RWPE2 (cell line): Measurements from ENCODE around the gene PSMA3.

Experiments used
- ATAC-seq: fragments of 200-7000 bp; cut with Tn5 transposase; 3 replicates; pipeline ENCODE4 v1.9.1; 2021; ENCODE audit warnings: low read depth
- DNase-seq: peaks from one replicate; pipeline ENCODE4 v3.0.0-alpha.2; 2020; ENCODE audit warnings: low spot score
- H3K27ac ChIP-seq: fragments of 450-650 bp; 2 replicates; pipeline ENCODE4 v1.5.1; 2017; ENCODE audit warnings: mild to moderate bottlenecking; ENCODE audit not compliant: poor library complexity, severe bottlenecking
- H3K27me3 ChIP-seq: fragments of 250-450 bp; sonication (Bioruptor Pico); 2 replicates; pipeline ENCODE4 v1.5.1; 2021; ENCODE audit warnings: mild to moderate bottlenecking, moderate library complexity; ENCODE audit not compliant: insufficient read depth, poor library complexity, severe bottlenecking
- H3K36me3 ChIP-seq: fragments of 250-450 bp; sonication (Bioruptor Pico); 2 replicates; pipeline ENCODE4 v1.5.1; 2020; ENCODE audit warnings: low read depth, mild to moderate bottlenecking, moderate library complexity
- H3K4me1 ChIP-seq: fragments of 250-450 bp; sonication (Bioruptor Pico); 2 replicates; pipeline ENCODE4 v1.5.1; 2021; ENCODE audit warnings: mild to moderate bottlenecking, moderate library complexity; ENCODE audit not compliant: insufficient read depth, poor library complexity, severe bottlenecking
- H3K4me3 ChIP-seq: fragments of 250-450 bp; sonication (Bioruptor Pico); 2 replicates; pipeline ENCODE4 v1.5.1; 2021; ENCODE audit warnings: mild to moderate bottlenecking, moderate library complexity; ENCODE audit not compliant: severe bottlenecking
- H3K9me3 ChIP-seq: fragments of 250-450 bp; sonication (Bioruptor Pico); 2 replicates; pipeline ENCODE4 v1.5.1; 2021; ENCODE audit warnings: mild to moderate bottlenecking, moderate library complexity; ENCODE audit not compliant: severe bottlenecking
- CTCF ChIP-seq: fragments of 450-650 bp; IDR thresholded peaks from one replicate; pipeline ENCODE4 v1.5.1; 2017; ENCODE audit warnings: mild to moderate bottlenecking, moderate library complexity; ENCODE audit not compliant: poor library complexity, severe bottlenecking

The PSMA3 gene

GRCh38 chr14:58292187-58292586, 47.5 kb downstream of the PSMA3 start:
- no peak overlapping the region for H3K4me3 ChIP-seq
- no peak for TF ChIP-seq CTCF
- ATAC-seq (no peak), DNase-seq (no peak)
- no peaks in the 10 kb centered on the region for H3K9me3 ChIP-seq
- no peaks in the 10 kb centered on the region for H3K27me3 ChIP-seq
- H3K36me3 ChIP-seq: peaks cover 88% of the 10 kb centered on the region
- peaks cover 19% of the 10 kb centered on the region for H3K4me1 ChIP-seq
- H3K27ac ChIP-seq: no peak overlapping the region

GRCh38 chr14:58294201-58294600, 49.6 kb downstream of the PSMA3 start:
- Histone ChIP-seq H3K36me3 (peaks cover 68% of the 10 kb centered on the region), H3K4me3 (no peak overlapping the region), H3K27me3 (no peaks in the 10 kb centered on the region), H3K27ac (no peak overlapping the region), H3K4me1 (peaks cover 7% of the 10 kb centered on the region), H3K9me3 (no peaks in the 10 kb centered on the region)
- no peak for ATAC-seq
- TF ChIP-seq CTCF: no peak
- no peak for DNase-seq

GRCh38 chr14:58296726-58297125, 52.1 kb downstream of the PSMA3 start:
- ATAC-seq: no peak
- H3K4me1 ChIP-seq: peaks cover 11% of the 10 kb centered on the region
- H3K9me3 ChIP-seq: no peaks in the 10 kb centered on the region
- H3K27me3 ChIP-seq: no peaks in the 10 kb centered on the region
- no peak for TF ChIP-seq CTCF
- H3K36me3 ChIP-seq: peaks cover 61% of the 10 kb centered on the region
- no peak for DNase-seq
- peak overlapping the region; percentile 85 for H3K27ac ChIP-seq
- H3K4me3 ChIP-seq: peak overlapping the region; percentile 69

- peaks cover 11% of the 10 kb centered on the region for H3K4me1 ChIP-seq
- H3K9me3 ChIP-seq: no peaks in the 10 kb centered on the region
- peak overlapping the region; percentile 85 for H3K27ac ChIP-seq
- ATAC-seq: peak; percentile 0; the same call in 1 of the 3 replicates
- H3K36me3 ChIP-seq: peaks cover 61% of the 10 kb centered on the region
- no peaks in the 10 kb centered on the region for H3K27me3 ChIP-seq
- peak overlapping the region; percentile 69 for H3K4me3 ChIP-seq
- TF ChIP-seq CTCF: no peak
- no peak for DNase-seq
Observed at GRCh38 chr14:58297412-58297761, 52.7 kb downstream of the PSMA3 start.

- no peaks in the 10 kb centered on the region for H3K9me3 ChIP-seq
- DNase-seq (peak; percentile 100), ATAC-seq (peak; percentile 89)
- peaks cover 11% of the 10 kb centered on the region for H3K4me1 ChIP-seq
- TF ChIP-seq CTCF: peak; percentile 6
- peak overlapping the region; percentile 82 for H3K4me3 ChIP-seq
- peaks cover 61% of the 10 kb centered on the region for H3K36me3 ChIP-seq
- H3K27ac ChIP-seq: peak overlapping the region; percentile 85
- no peaks in the 10 kb centered on the region for H3K27me3 ChIP-seq
Observed at GRCh38 chr14:58297762-58298476, 53.3 kb downstream of the PSMA3 start.
